SK-N-SH (cell line): Measurements from ENCODE around the gene SV2C. TPM values are rescaled to one million over a fixed set of nuclear protein-coding genes. Genes with fewer than 3 reads are reported as not detected.

Source experiments
- CTCF ChIA-PET: fragments of 300-600, 350-600 bp; formaldehyde crosslinking; extraction: SDS; loops from one replicate; lab custom pipeline; 2021; lab: Yijun Ruan, JAX
- POLR2A ChIA-PET: fragments of 350-600 bp; sonication (Branson Sonifier 250); formaldehyde crosslinking; extraction: SDS; loops from one replicate; lab custom pipeline; 2020; ENCODE audit warnings: antibody characterized with exemption, inconsistent platforms; lab: Yijun Ruan, JAX
- DNase-seq: peaks from one replicate; pipeline ENCODE4 v3.0.0; 2012
- H2AFZ ChIP-seq: fragments of 200-600 bp; sonication (generic); 2 replicates; pipeline ENCODE4 v1.8.1; 2016; ENCODE audit warnings: antibody characterized with exemption, mild to moderate bottlenecking, low read depth
- H3F3A ChIP-seq: fragments of 200-600 bp; sonication (generic); replicated peaks from 2 replicates; pipeline ENCODE3; 2016; ENCODE audit warnings: antibody characterized with exemption, mild to moderate bottlenecking; ENCODE audit not compliant: insufficient read depth
- H3K27ac ChIP-seq, 2 experiments: fragments of 200-500 bp in 1 of 2; fragments of 200-600 bp in 1 of 2; sonication (Bioruptor generic) in 1 of 2; sonication (generic), shearing (Covaris generic) in 1 of 2; 2 replicates each; pipeline versions ENCODE4 v1.5.1 to v1.6.1; 2014 to 2016; ENCODE audit warnings: low read depth in 2 of 2, inconsistent platforms in 1 of 2, low read length in 1 of 2, mild to moderate bottlenecking in 1 of 2, mixed read lengths in 1 of 2
- H3K27me3 ChIP-seq: fragments of 200-600 bp; sonication (generic), shearing (Covaris generic); 2 replicates; pipeline ENCODE4 v1.6.1; 2016; ENCODE audit warnings: mixed run types; ENCODE audit not compliant: insufficient read depth
- H3K36me3 ChIP-seq, 2 experiments: fragments of 200-500 bp in 1 of 2; fragments of 200-600 bp in 1 of 2; sonication (Bioruptor generic) in 1 of 2; sonication (generic) in 1 of 2; replicated peaks in 1 of 2; 2 replicates each; pipeline versions ENCODE3 to v1.5.1; 2014 to 2016; ENCODE audit warnings: low read length in 1 of 2, mild to moderate bottlenecking in 1 of 2; ENCODE audit not compliant: insufficient read depth in 2 of 2, control insufficient read depth in 1 of 2
- H3K4me1 ChIP-seq, 2 experiments: fragments of 200-500 bp in 1 of 2; fragments of 200-600 bp in 1 of 2; sonication (Bioruptor generic) in 1 of 2; sonication (generic), shearing (Covaris generic) in 1 of 2; 2 replicates each; pipeline versions ENCODE4 v1.5.1 to v1.6.1; 2014 to 2016; ENCODE audit warnings: low read depth in 1 of 2, low read length in 1 of 2, mixed run types in 1 of 2; ENCODE audit not compliant: insufficient read depth in 2 of 2, control insufficient read depth in 1 of 2
- H3K4me2 ChIP-seq: fragments of 200-600 bp; sonication (generic), shearing (Covaris generic); 2 replicates; pipeline ENCODE4 v1.6.1; 2017; ENCODE audit warnings: mixed run types
- H3K4me3 ChIP-seq, 2 experiments: fragments of 200-500 bp in 1 of 2; fragments of 200-600 bp in 1 of 2; sonication (Bioruptor generic) in 1 of 2; sonication (generic), shearing (Covaris generic) in 1 of 2; 2 replicates each; pipeline versions ENCODE4 v1.5.1 to v1.8.1; 2014 to 2016; ENCODE audit warnings: low read depth in 2 of 2, inconsistent platforms in 1 of 2, low read length in 1 of 2, mild to moderate bottlenecking in 1 of 2, mixed read lengths in 1 of 2, moderate library complexity in 1 of 2
- H3K79me2 ChIP-seq: fragments of 200-600 bp; sonication (generic); 2 replicates; pipeline ENCODE4 v1.8.1; 2017; ENCODE audit warnings: mild to moderate bottlenecking; ENCODE audit not compliant: insufficient read depth
- H3K9ac ChIP-seq: fragments of 200-600 bp; sonication (generic); 2 replicates; pipeline ENCODE4 v1.6.1; 2017; ENCODE audit warnings: mixed run types
- H3K9me2 ChIP-seq: fragments of 200-600 bp; sonication (generic); 2 replicates; pipeline ENCODE4 v1.6.1; 2017; ENCODE audit warnings: mixed run types
- H3K9me3 ChIP-seq: fragments of 200-600 bp; sonication (generic); 2 replicates; pipeline ENCODE4 v1.6.1; 2017; ENCODE audit warnings: mixed run types, mild to moderate bottlenecking, moderate library complexity
- H4K20me1 ChIP-seq: fragments of 200-600 bp; sonication (generic); 2 replicates; pipeline ENCODE4 v1.6.1; 2017; ENCODE audit warnings: mild to moderate bottlenecking, mixed run types; ENCODE audit not compliant: insufficient read depth
- EZH2phosphoT487 ChIP-seq: fragments of 200-600 bp; sonication (generic); IDR thresholded peaks from 2 replicates; pipeline ENCODE4 v1.6.1; 2017; ENCODE audit warnings: low read depth, mixed run types, mild to moderate bottlenecking, antibody characterized with exemption, moderate library complexity, borderline replicate concordance
- FOXJ3 ChIP-seq: sonication (generic); formaldehyde crosslinking; IDR thresholded peaks from 2 replicates; pipeline ENCODE4 v1.5.1; 2020; ENCODE audit warnings: mild to moderate bottlenecking, missing genetic modification reagents
- GABPA ChIP-seq: IDR thresholded peaks from 2 replicates; pipeline ENCODE4 v1.4.0; 2012; ENCODE audit warnings: low read depth, mild to moderate bottlenecking
- MXI1 ChIP-seq: IDR thresholded peaks from 2 replicates; pipeline ENCODE4 v1.6.1; 2012; ENCODE audit warnings: mild to moderate bottlenecking, low read depth, low read length, improper control_type of control experiment
- NFIC ChIP-seq: IDR thresholded peaks from 2 replicates; pipeline ENCODE4 v1.4.0; 2012; ENCODE audit warnings: borderline replicate concordance
- POLR2AphosphoS5 ChIP-seq: IDR thresholded peaks from 2 replicates; pipeline ENCODE4 v1.6.1; 2012; ENCODE audit warnings: low read depth, low read length
- RAD21 ChIP-seq: IDR thresholded peaks from 2 replicates; pipeline ENCODE4 v1.6.1; 2012; ENCODE audit warnings: mild to moderate bottlenecking, low read length
- SMC3 ChIP-seq: IDR thresholded peaks from 2 replicates; pipeline ENCODE4 v1.6.1; 2012; ENCODE audit warnings: low read depth, low read length, improper control_type of control experiment
- TCF12 ChIP-seq: IDR thresholded peaks from 2 replicates; pipeline ENCODE4 v1.4.0; 2012
- TEAD4 ChIP-seq: IDR thresholded peaks from 2 replicates; pipeline ENCODE4 v1.4.0; 2012; ENCODE audit warnings: mild to moderate bottlenecking, borderline replicate concordance; ENCODE audit not compliant: insufficient read depth
- WGBS: methylation state at CpG from one replicate; pipeline ENCODE4 v1.1.6; 2017; ENCODE audit warnings: low lambda C conversion rate; 5-methylcytosine and 5-hydroxymethylcytosine counted together
- polyA plus RNA-seq, 3 experiments: library from polyadenylated mRNA; depleted of rRNA; stranded (reverse); fragments of >200 nt; gene quantifications; 2 replicates each; pipeline ENCODE4 v1.2.3, GENCODE V29; 2012
- TF ChIP-seq, protein P1 (sequence below): IDR thresholded peaks from 2 replicates; pipeline ENCODE4 v1.6.1; 2012; ENCODE audit warnings: mild to moderate bottlenecking, low read depth, low read length, moderate library complexity
- TF ChIP-seq, protein P2 (sequence below): IDR thresholded peaks from 2 replicates; pipeline ENCODE4 v1.4.0; 2012; ENCODE audit warnings: low read depth, borderline replicate concordance
- TF ChIP-seq, protein P3 (sequence below): IDR thresholded peaks from 2 replicates; pipeline ENCODE4 v1.4.0; 2012; ENCODE audit warnings: low read depth

The SV2C gene
- polyA plus RNA-seq, 1 of the 3 experiments (the other 2 are of a cell fraction) = 0.05 TPM

DNA sequence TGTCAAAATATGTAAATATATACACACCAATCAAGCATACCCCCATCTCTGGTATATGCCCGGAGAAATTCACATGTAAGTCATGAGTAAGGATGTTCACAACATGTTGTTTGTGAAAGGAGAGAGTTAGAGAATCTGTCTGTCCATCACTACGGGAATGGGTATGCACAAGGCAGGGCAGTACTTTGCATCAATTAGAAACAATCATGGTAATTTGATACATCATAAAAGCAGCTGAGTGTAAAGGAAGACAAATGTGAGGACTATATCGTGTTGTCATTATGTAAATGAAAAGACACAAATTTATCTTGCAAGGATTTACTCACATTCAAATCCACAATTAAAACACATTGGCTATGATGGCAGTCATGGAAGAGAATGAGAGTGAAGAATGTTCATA, 146.7 kb downstream of the SV2C start:
- 34% methylated on average over 3 of the region's 3 CpGs for WGBS
- H2AFZ ChIP-seq = no peak overlapping the region
- POLR2A ChIA-PET = no interaction called here
- DNase-seq = no peak
- H3K27ac ChIP-seq = no peak overlapping the region
- H3K9me3 ChIP-seq = no peaks in the 10 kb centered on the region
- no peaks in the 10 kb centered on the region for H3K79me2 ChIP-seq
- no peak overlapping the region for H3K4me3 ChIP-seq
- CTCF ChIA-PET = interaction anchor here (1.9 kb wide), 1 partner anchor 344 kb away, joined by 5 read pairs; no protein-coding TSS in a partner anchor
- H3K27me3 ChIP-seq = no peaks in the 10 kb centered on the region
- TF ChIP-seq GABPA (no peak), SMC3 (no peak), TEAD4 (no peak), POLR2AphosphoS5 (no peak), RAD21 (no peak), NFIC (no peak), TCF12 (no peak), EZH2phosphoT487 (no peak)
- TF ChIP-seq, protein P1, sequence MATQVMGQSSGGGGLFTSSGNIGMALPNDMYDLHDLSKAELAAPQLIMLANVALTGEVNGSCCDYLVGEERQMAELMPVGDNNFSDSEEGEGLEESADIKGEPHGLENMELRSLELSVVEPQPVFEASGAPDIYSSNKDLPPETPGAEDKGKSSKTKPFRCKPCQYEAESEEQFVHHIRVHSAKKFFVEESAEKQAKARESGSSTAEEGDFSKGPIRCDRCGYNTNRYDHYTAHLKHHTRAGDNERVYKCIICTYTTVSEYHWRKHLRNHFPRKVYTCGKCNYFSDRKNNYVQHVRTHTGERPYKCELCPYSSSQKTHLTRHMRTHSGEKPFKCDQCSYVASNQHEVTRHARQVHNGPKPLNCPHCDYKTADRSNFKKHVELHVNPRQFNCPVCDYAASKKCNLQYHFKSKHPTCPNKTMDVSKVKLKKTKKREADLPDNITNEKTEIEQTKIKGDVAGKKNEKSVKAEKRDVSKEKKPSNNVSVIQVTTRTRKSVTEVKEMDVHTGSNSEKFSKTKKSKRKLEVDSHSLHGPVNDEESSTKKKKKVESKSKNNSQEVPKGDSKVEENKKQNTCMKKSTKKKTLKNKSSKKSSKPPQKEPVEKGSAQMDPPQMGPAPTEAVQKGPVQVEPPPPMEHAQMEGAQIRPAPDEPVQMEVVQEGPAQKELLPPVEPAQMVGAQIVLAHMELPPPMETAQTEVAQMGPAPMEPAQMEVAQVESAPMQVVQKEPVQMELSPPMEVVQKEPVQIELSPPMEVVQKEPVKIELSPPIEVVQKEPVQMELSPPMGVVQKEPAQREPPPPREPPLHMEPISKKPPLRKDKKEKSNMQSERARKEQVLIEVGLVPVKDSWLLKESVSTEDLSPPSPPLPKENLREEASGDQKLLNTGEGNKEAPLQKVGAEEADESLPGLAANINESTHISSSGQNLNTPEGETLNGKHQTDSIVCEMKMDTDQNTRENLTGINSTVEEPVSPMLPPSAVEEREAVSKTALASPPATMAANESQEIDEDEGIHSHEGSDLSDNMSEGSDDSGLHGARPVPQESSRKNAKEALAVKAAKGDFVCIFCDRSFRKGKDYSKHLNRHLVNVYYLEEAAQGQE = no peak
- TF ChIP-seq, protein P2, sequence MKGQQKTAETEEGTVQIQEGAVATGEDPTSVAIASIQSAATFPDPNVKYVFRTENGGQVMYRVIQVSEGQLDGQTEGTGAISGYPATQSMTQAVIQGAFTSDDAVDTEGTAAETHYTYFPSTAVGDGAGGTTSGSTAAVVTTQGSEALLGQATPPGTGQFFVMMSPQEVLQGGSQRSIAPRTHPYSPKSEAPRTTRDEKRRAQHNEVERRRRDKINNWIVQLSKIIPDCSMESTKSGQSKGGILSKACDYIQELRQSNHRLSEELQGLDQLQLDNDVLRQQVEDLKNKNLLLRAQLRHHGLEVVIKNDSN = no peak
- TF ChIP-seq, protein P3, sequence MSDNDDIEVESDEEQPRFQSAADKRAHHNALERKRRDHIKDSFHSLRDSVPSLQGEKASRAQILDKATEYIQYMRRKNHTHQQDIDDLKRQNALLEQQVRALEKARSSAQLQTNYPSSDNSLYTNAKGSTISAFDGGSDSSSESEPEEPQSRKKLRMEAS = no peak
- H3K9ac ChIP-seq = no peak overlapping the region
- H3K4me1 ChIP-seq = peaks cover 0 to 13% of the 10 kb centered on the region in 2 experiments; a peak in 2 of 4 replicates
- no peak overlapping the region for H3K4me2 ChIP-seq
- no peaks in the 10 kb centered on the region for H3K36me3 ChIP-seq
- H4K20me1 ChIP-seq = no peaks in the 10 kb centered on the region
- H3F3A ChIP-seq = no peaks in the 10 kb centered on the region
- H3K9me2 ChIP-seq = no peaks in the 10 kb centered on the region

DNA sequence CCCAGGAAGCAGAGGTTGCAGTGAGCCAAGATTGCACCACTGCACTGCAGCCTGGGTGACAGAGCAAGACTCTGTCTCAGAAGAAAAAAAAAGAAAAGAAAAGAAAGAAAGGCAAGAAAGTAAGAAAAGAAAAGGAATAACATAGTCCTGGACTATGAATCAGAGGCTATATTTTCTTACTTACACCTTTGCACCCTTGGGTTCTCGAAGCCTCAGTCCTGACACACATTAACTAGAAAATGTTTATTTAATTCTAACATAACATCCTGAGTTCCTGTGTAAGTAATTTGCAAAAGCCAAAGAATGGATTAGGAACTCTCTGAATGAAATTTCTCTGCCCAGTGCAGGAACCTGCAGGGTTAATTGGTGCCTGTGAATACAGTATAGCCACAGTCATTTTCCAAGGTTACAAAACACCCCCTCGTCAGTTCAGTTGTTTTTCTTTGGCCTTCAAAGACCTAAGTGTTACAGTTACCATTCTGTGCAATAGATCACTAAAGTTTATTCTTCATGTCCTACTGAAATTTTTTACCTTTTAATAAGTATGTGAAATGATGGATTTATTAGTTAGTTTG, 147.6 kb downstream of the SV2C start:
- H3K9me3 ChIP-seq = no peaks in the 10 kb centered on the region
- peaks cover 0 to 13% of the 10 kb centered on the region in 2 experiments; a peak in 2 of 4 replicates for H3K4me1 ChIP-seq
- H3F3A ChIP-seq = no peaks in the 10 kb centered on the region
- H3K36me3 ChIP-seq = no peaks in the 10 kb centered on the region
- H3K27ac ChIP-seq = no peak overlapping the region
- H3K79me2 ChIP-seq = no peaks in the 10 kb centered on the region
- CTCF ChIA-PET = no interaction called here
- no peaks in the 10 kb centered on the region for H3K9me2 ChIP-seq
- no peaks in the 10 kb centered on the region for H3K27me3 ChIP-seq
- DNase-seq = no peak
- TF ChIP-seq FOXJ3 (CRISPR knock-in tag) = no peak
- no peak for TF ChIP-seq MXI1
- TF ChIP-seq, all 33 proteins: peak for 0
- Histone ChIP-seq H2AFZ (no peak overlapping the region), H4K20me1 (no peaks in the 10 kb centered on the region), H3K4me3 (no peak overlapping the region), H3K4me2 (no peak overlapping the region), H3K9ac (no peak overlapping the region)
- WGBS = 48% methylated on average over 2 of the region's 2 CpGs
- POLR2A ChIA-PET = no interaction called here
